Stimulated activated naive B cell treated with anti-CD40 and anti-IgM and Interleukin-4, amounts not matched to agents 10 μg/mL and 1 μg/mL and 100 μg/mL, for 72 hours (primary cell): ENCODE measurements around the gene RCVRN.

Source experiments
- ATAC-seq, 2 donors: fragments of 150-1000 bp; cut with Tn5 transposase; replicated peaks; 2 replicates each; pipeline ENCODE4 v1.10.0; 2021; ENCODE audit warnings: moderate library complexity in 1 of 2
- DNase-seq: peaks from one replicate; pipeline ENCODE4 v3.0.0; 2021
- H3K27ac Mint-ChIP-seq: one replicate; pipeline ENCODE4 v1.8.0; 2022; ENCODE audit warnings: mild to moderate bottlenecking, mixed read lengths
- H3K27me3 Mint-ChIP-seq, 2 donors: one replicate each; pipeline ENCODE4 v1.8.0; 2022; ENCODE audit warnings: mixed read lengths in 2 of 2
- H3K36me3 Mint-ChIP-seq, 2 donors: one replicate each; pipeline ENCODE4 v1.8.0; 2022; ENCODE audit warnings: mixed read lengths in 2 of 2, mild to moderate bottlenecking in 1 of 2
- H3K4me1 Mint-ChIP-seq, 2 donors: one replicate each; pipeline ENCODE4 v1.8.0; 2022; ENCODE audit warnings: mixed read lengths in 2 of 2, mild to moderate bottlenecking in 1 of 2
- H3K4me3 Mint-ChIP-seq, 2 donors: one replicate each; pipeline ENCODE4 v1.8.0; 2022; ENCODE audit warnings: mild to moderate bottlenecking in 2 of 2, mixed read lengths in 2 of 2, moderate library complexity in 1 of 2
- H3K9me3 Mint-ChIP-seq, 2 donors: one replicate each; pipeline ENCODE4 v1.8.0; 2022; ENCODE audit warnings: mixed read lengths in 2 of 2, mild to moderate bottlenecking in 1 of 2

Gene RCVRN

DNA sequence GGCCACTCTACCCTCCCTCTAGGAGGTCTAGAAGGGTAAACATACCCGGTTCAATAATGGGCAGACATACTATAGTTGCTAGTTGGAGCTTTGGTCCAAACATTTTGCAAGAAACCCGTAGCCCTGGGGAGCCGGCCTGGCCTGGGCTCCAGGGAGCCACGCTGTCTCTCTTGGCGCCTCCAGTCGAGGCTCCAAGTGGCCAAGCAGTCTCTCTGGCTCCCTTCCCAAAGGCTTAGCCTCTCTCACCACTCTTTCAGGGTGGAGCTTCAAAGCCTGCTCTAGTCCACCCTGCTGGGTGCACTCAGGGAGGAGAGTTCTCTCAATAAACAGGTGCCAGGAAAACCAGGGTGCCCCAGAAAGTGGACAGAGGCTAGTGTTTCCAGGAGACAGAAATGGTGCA, 32.2 kb downstream of the RCVRN start:
- Mint-ChIP-seq H3K4me1 (no peaks in the 10 kb centered on the region), H3K9me3 (no peaks in the 10 kb centered on the region), H3K4me3 (no peak overlapping the region), H3K36me3 (no peaks in the 10 kb centered on the region), H3K27me3 (peaks cover 14 to 45% of the 10 kb centered on the region in 2 donors), H3K27ac (no peak overlapping the region)
- ATAC-seq (no peak), DNase-seq (no peak)

DNA sequence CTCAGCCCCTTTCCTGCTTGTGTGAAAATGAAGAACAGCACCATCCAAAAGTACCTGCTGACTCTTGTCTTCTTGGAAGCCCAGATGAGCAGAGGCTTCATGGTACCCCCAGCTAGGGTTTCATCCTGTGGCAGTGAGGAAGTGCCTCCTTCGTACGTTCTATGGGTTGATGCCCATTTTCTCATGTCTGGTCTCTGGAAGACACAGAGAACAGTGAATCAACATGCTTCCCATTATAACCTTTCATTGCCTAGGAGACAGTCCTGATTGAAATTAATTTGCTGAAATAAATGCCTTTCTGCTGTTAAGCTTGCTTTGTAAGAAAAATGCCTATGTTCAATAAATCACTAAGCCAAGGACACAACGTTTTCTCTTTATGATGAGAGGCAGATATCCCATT, 36.5 kb downstream of the RCVRN start:
- Mint-ChIP-seq H3K4me1 (no peaks in the 10 kb centered on the region), H3K27ac (no peak overlapping the region), H3K9me3 (peaks cover 0 to 6% of the 10 kb centered on the region in 2 donors), H3K27me3 (peaks cover 13 to 47% of the 10 kb centered on the region in 2 donors), H3K36me3 (no peaks in the 10 kb centered on the region), H3K4me3 (no peak overlapping the region)
- ATAC-seq (no peak), DNase-seq (no peak)

DNA sequence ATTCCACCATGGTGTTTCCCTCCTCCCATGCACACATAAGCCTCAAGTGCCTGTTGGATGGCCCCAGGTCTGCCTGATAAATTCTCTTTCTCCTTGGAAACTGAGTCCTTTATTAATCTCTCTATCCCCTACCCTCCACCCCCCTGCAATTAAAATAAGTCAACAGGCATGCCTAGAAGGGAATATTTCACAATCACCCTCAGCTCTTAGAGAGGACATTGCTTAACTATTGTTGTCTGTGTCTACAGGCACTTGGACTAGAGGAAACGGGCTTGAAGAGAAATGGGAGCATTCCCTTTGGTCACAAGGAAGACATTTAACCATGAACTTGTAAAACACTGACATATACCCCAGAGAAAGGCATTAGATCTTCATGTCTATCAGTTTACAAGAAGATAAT, 39.5 kb downstream of the RCVRN start:
- Mint-ChIP-seq H3K4me1 (no peaks in the 10 kb centered on the region), H3K27ac (no peak overlapping the region), H3K36me3 (no peaks in the 10 kb centered on the region), H3K9me3 (peaks cover 8% of the 10 kb centered on the region in 2 donors), H3K4me3 (no peak overlapping the region), H3K27me3 (peaks cover 18 to 22% of the 10 kb centered on the region in 2 donors)
- no peak for ATAC-seq
- DNase-seq: no peak

DNA sequence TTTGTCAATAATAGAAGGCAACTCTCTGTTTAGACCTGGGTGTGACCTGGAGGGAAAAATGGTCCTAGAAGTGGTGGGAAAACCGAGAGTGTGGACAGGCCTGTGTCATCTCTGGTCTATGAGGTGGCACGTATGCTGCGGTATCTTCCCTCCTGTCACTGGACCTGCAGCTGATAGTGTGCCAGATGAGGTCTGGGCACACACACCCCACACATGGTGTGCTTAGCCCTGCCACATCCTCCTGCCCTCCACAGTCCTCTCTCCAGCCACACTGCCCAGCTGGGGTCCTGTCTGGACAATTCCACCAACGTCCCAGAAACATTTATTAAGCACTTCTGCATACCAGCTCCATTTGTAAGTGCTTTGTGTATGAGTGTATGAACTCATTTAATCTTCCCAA, 42.1 kb downstream of the RCVRN start:
- Mint-ChIP-seq H3K27me3 (peaks cover 10 to 16% of the 10 kb centered on the region in 2 donors), H3K27ac (no peak overlapping the region), H3K4me1 (no peaks in the 10 kb centered on the region), H3K36me3 (no peaks in the 10 kb centered on the region), H3K4me3 (no peak overlapping the region), H3K9me3 (peaks cover 8 to 13% of the 10 kb centered on the region in 2 donors)
- no peak for DNase-seq
- no peak for ATAC-seq

DNA sequence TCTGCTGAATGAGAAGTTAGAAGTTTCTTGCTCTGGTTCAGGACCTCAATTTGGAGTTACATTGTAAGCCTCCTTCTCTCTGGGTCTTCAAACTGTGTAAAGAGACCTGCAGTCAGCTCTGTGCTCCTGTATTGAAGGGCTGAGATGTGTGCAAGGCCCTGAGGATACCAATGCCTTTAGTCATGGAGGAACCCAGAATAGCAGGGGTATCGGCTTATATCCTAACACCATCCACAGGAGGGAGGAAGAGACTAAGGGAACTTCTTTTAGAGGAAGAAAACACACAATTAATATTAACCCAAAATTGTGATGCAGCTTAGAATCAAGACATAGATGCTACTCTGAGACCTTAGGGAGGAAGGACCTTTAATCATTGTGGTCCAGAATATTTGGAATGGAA, 42.9 kb downstream of the RCVRN start:
- Mint-ChIP-seq H3K9me3 (peaks cover 8 to 15% of the 10 kb centered on the region in 2 donors), H3K4me1 (no peaks in the 10 kb centered on the region), H3K36me3 (no peaks in the 10 kb centered on the region), H3K27ac (no peak overlapping the region), H3K4me3 (no peak overlapping the region), H3K27me3 (peaks cover 10 to 11% of the 10 kb centered on the region in 2 donors)
- no peak for ATAC-seq
- no peak for DNase-seq

DNA sequence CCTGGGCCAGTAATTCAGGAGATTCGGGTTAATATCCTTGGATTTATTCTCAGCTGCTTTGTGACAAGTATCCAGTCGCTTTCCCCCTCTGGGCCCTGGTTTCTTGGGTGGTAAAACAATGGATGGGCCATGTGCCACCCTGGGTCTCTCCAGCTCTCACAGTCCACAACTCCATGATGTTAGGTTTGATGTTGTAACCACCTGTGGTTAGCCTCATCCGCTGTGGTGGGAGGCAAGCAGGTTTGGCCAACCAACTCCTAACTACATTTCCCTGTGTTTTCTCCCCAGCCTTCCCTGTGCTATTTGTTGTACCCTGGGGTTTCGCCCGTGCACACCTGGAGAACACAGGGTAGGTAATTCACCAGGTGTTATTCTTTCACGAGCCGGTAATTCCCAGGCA, 44.2 kb downstream of the RCVRN start:
- Mint-ChIP-seq H3K36me3 (no peaks in the 10 kb centered on the region), H3K4me1 (no peaks in the 10 kb centered on the region), H3K27me3 (peaks cover 10 to 11% of the 10 kb centered on the region in 2 donors), H3K27ac (no peak overlapping the region), H3K4me3 (no peak overlapping the region), H3K9me3 (peaks cover 8 to 15% of the 10 kb centered on the region in 2 donors)
- no peak for ATAC-seq
- DNase-seq: no peak

DNA sequence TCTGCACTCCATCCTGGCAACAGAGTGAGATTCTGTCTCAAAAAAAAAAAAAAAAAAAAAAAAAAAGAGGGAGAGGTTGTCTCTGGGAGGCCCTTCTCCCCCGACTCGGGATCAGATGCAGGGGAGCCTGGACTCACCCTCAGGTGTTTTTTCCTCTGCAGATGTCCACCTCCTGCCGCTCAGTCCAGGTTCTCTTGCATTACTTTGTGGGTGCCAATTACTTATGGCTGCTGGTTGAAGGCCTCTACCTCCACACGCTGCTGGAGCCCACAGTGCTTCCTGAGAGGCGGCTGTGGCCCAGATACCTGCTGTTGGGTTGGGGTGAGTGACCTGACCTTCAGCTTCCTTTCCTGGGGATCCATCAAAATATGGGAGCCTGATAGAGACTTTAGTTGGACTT, 45.3 kb downstream of the RCVRN start:
- Mint-ChIP-seq H3K36me3 (no peaks in the 10 kb centered on the region), H3K9me3 (peaks cover 4 to 15% of the 10 kb centered on the region in 2 donors), H3K27ac (no peak overlapping the region), H3K4me3 (no peak overlapping the region), H3K4me1 (no peaks in the 10 kb centered on the region), H3K27me3 (peaks cover 5% of the 10 kb centered on the region in 2 donors)
- ATAC-seq: no peak
- DNase-seq: no peak

DNA sequence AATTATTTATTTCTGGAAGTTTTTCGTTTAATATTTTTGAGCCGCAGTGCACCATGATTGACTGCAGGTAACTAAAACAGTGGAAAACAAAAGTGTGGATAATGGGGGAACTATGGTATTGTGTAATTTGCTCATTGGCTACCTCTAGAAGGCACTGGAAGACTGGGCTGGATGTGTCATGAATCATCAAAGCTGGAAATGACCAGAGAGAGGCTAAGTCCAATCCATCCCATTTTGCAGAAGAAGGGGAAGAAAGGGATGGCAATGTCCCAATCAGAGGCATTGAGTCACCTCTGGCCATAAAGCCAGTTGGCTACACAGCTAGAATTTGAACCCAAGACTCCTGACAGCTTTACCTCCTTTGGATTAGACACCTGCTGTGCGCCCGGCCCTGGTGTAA, 50.0 kb downstream of the RCVRN start:
- DNase-seq (no peak), ATAC-seq (no peak)
- no peak overlapping the region for H3K4me3 Mint-ChIP-seq
- H3K36me3 Mint-ChIP-seq: no peaks in the 10 kb centered on the region
- peaks cover 3 to 6% of the 10 kb centered on the region in 2 donors for H3K9me3 Mint-ChIP-seq
- H3K27me3 Mint-ChIP-seq: peaks cover 4 to 5% of the 10 kb centered on the region in 2 donors
- no peaks in the 10 kb centered on the region for H3K4me1 Mint-ChIP-seq
- H3K27ac Mint-ChIP-seq: no peak overlapping the region

DNA sequence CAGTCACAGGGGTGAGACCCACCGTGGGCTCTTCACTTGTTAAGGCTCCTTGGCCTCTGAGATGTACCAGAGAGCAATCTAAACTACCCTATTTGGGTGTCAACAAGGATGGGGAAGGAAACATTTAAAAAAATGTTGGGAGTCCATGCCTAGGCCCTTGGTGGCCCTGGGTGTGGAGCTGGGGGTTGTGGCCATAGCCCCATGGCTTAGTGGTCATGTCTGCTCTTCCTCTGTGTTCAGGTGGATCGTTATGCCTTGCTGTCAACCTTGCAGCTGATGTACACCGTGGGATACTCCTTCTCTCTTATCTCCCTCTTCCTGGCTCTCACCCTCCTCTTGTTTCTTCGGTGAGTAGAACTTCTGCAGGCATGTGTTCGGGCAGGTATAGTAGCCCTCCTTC, 50.8 kb downstream of the RCVRN start:
- DNase-seq: no peak
- no peak for ATAC-seq
- H3K36me3 Mint-ChIP-seq: no peaks in the 10 kb centered on the region
- peaks cover 3 to 4% of the 10 kb centered on the region in 2 donors for H3K9me3 Mint-ChIP-seq
- no peaks in the 10 kb centered on the region for H3K4me1 Mint-ChIP-seq
- H3K27ac Mint-ChIP-seq: no peak overlapping the region
- H3K27me3 Mint-ChIP-seq: peaks cover 3 to 4% of the 10 kb centered on the region in 2 donors
- no peak overlapping the region for H3K4me3 Mint-ChIP-seq

DNA sequence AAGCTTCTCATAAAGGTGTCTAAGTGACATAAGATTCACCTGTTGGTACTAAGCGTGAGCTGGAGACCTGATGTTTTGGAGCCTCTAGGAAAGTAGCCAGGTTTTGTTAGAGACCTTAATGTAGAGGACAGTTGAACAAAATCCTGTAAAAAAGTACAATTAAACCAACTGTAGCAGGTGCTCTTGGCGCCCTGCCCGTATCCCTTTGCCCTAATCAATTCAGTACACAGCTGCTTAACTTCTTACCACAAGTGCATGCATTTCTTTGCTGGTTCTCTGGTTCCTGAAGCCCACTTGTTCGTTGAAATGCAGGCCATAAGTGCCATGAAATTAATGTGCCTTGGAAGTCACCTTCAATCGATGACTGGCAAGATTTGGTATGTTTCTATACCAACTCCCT, 54.9 kb downstream of the RCVRN start:
- H3K4me1 Mint-ChIP-seq: no peaks in the 10 kb centered on the region
- no peak overlapping the region for H3K27ac Mint-ChIP-seq
- peaks cover 2 to 3% of the 10 kb centered on the region in 2 donors for H3K9me3 Mint-ChIP-seq
- DNase-seq: no peak
- H3K36me3 Mint-ChIP-seq: no peaks in the 10 kb centered on the region
- H3K4me3 Mint-ChIP-seq: no peak overlapping the region
- H3K27me3 Mint-ChIP-seq: peaks cover 0 to 4% of the 10 kb centered on the region in 2 donors
- no peak for ATAC-seq
